Heart left ventricle (tissue), 13 donors: ENCODE data around the gene CD164L2.

Source experiments
- POLR2A ChIP-seq, 2 donors: fragments of 450-650 bp; IDR thresholded peaks; one replicate each; pipeline ENCODE4 v1.6.1; 2017; ENCODE audit warnings: antibody characterized with exemption in 2 of 2, mild to moderate bottlenecking in 2 of 2, moderate library complexity in 2 of 2
- TF ChIP-seq, protein P1 (sequence below), 12 donors: fragments of 200-600 bp; sonication (generic) in 4 of 12; IDR thresholded peaks; one replicate each; pipeline versions ENCODE4 v1.5.0 to v1.8.0; 2018 to 2022; ENCODE audit warnings: antibody characterized with exemption in 12 of 12, mild to moderate bottlenecking in 5 of 12
- donor health status: ischemic (EF 13 %, LVEDD 7.1; RV severe dilation, severe dysfunction).
- donor health status: DM: no; HTN: yes; CAD: no.
- donor health status: DM: no; HTN: no; CAD: no.
- donor health status: ischemic (EF 25% LVEDD 6.9; RV normal size, moderate dysfunction).
- donor health status: ischemic (EF 25% LVEDD 5.7; RV mildly dilated, moderate dysfunction).
- donor health status: ischemic (EF 35%, LVEDD 5.7; RV mildly dilated, moderate dysfunction).
- donor health status: nonischemic (EF 11% LVEDD 7.7; RV severe dilation, severe dysfunction).
- donor health status: DM: yes; HTN: yes; CAD: no.
- donor health status: PGD.
- donor health status: ischemic (EF 29% LVEDD 5.4; RV normal size, mild dysfunction).
- donor health status: nonischemic (EF 23%, LVEDD 6.1; RV moderate dilation, normal function).

DNA sequence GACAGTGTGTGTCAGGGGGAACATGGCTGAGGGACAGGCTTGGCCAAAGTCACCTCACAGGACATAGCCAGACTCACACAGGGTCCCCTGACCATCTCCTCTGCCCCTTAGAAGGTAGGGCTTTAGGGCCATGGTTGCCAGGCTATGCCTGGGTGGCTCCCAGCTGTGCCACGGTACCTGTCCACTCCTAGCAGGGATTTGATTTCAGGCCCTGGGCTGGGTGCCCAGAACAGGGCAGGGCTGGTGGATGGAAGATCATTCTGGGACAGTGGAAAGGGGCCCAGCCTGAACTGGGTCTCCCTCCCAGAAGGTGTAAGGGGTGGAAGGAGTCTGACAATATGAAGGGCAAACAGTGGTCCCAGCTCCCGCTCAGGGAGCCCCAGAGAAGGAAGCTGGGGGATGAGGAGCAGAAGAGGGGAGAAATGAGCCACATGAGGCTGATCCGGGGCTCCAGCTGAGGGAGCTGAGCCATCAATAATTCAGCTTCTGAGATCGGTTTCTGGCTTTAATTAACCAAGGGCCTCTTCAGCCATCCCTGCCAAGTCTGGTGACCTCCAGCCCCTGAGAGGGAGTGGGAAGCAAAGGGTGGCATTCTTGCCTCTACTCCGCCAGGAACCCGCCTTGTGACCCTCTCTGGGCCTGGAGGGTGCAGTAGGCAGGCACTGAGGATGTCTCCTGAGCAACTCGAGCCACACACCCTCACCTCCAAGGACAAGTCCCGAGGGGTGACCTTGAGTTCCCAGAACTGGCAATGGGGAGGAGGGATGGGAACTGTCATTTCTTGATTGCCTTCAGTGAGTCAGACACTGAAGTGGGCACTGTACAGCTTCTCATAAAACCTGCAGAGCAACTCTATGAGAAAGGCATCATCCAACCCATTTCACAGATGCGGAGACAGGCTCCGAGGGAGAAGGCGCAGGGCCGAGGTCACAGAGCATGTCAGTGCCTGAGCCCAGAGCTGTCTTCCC, 2.1 kb downstream of the CD164L2 start:
- TF ChIP-seq POLR2A (IDR thresholded peaks at IDR 0.05), result no peak
- TF ChIP-seq, protein P1, sequence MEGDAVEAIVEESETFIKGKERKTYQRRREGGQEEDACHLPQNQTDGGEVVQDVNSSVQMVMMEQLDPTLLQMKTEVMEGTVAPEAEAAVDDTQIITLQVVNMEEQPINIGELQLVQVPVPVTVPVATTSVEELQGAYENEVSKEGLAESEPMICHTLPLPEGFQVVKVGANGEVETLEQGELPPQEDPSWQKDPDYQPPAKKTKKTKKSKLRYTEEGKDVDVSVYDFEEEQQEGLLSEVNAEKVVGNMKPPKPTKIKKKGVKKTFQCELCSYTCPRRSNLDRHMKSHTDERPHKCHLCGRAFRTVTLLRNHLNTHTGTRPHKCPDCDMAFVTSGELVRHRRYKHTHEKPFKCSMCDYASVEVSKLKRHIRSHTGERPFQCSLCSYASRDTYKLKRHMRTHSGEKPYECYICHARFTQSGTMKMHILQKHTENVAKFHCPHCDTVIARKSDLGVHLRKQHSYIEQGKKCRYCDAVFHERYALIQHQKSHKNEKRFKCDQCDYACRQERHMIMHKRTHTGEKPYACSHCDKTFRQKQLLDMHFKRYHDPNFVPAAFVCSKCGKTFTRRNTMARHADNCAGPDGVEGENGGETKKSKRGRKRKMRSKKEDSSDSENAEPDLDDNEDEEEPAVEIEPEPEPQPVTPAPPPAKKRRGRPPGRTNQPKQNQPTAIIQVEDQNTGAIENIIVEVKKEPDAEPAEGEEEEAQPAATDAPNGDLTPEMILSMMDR (IDR thresholded peaks at IDR 0.05), result no peak
